GM18526 (cell line): ENCODE measurements around the gene AP2A1.

Experiments used
- POLR2A ChIP-seq: IDR thresholded peaks from 3 replicates; pipeline ENCODE4 v1.6.1; 2011; ENCODE audit not compliant: insufficient read length; ENCODE audit errors: extremely low read depth

Gene AP2A1

GRCh38 chr19:49779731-49780555 is 13.1 kb downstream of the AP2A1 start:
- no peak for TF ChIP-seq POLR2A

GRCh38 chr19:49780861-49781260 is 14.1 kb downstream of the AP2A1 start:
- no peak for TF ChIP-seq POLR2A

- no peak for TF ChIP-seq POLR2A
Measured at GRCh38 chr19:49781394-49781793, 14.6 kb downstream of the AP2A1 start.

- no peak for TF ChIP-seq POLR2A
Measured at GRCh38 chr19:49782515-49782914, 15.7 kb downstream of the AP2A1 start.

DNA sequence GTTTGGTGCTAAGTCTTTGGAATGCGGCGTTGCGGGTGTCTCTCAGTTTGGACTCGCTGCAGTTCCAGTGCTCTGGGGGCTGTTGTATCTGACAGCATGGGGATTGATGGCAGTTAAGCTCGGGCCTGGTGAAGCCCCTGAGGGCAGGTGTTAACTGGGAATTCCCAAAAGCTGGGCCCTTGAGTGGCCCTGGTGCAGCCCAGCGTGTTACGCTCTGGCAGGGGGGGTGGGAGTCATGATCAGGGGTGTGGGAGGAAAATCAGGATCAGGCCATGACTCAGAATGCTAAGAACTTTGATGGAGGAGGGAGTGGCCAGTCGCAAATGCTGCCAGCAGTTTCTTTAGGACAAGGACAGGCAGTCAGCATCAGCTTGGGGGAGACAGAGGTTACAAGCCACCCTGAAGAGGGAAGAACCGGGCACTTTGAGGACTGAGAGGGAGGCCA is 19.6 kb downstream of the AP2A1 start:
- TF ChIP-seq POLR2A, result no peak

DNA sequence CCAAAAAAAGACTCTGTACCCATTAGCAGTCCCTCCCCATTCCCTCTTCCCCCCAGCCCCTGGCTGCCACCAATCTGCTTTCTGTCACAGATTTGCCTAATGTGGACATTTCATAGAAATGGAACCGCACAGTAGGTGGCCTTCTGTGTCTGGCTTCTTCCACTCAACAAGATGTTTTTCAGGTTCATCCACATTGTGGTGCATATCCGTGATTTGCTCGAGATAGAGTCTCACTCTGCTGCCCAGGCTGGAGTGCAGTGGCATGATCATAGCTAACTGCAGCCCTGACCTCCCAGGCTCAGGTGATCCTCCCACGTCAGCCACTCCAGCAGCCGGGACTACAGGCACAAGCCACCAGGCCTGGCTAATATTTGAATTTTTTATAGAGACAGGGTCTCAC is 20.9 kb downstream of the AP2A1 start:
- TF ChIP-seq POLR2A, result no peak

DNA sequence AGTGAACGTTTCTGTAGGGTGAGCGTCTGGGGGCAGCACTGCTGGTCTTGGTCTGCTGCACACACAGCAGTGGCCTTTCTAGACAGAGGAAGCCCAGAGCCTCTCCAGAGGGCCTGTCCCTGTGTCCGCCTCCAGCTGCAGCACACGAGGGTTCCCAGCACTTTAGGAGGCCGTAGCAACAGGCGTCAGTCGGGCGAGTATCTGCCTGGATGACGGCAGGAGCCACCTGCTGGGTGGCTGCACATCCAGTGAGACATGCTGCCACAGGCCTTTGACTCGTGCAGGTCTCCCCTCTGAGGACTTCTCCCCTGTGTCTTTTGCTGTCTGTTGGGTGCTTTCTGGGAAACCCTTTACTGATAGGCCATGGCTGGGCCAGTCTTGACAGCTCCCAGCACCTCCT is 22.1 kb downstream of the AP2A1 start:
- no peak for TF ChIP-seq POLR2A

DNA sequence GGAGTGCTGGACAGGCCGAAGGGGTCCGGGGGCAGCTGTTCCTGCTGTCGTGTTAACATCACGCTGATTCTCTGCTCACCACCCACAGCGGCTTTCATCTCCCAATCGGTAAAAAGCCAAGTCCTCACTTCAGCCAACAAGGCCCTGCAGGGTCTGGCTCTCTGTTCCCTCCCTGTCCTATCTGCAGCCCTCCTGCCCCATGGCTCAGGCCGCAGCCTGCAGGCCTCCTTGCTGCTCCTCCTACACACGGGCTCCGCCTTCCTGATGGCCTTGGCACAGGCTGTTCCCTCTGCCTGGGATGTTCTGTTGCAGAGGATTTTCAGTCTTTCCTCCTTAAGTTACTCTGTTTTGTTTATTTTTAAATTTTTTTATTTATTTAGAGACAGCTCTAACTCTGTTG is 24.1 kb downstream of the AP2A1 start:
- TF ChIP-seq POLR2A, result no peak

DNA sequence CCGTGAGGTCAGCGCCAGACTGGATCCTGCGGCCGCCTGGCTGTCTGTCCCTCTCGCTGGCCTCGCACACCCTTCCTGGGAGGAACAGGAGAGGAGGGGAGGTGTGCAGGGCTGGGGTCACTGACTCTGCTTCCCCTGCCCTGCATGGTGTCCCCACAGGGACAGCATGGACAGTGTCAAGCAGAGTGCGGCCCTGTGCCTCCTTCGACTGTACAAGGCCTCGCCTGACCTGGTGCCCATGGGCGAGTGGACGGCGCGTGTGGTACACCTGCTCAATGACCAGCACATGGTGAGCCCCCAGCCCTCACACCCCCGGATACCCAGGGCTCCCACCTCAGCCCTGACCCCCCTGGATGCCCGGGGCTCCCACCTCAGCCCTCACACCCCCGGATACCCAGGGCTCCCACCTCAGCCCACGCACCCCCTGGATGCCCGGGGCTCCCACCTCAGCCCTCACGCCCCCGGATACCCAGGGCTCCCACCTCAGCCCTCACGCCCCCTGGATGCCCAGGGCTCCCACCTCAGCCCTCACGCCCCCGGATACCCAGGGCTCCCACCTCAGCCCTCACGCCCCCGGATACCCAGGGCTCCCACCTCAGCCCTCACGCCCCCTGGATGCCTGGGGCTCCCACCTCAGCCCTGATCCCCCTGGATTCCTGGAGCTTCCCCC is 25.1 kb downstream of the AP2A1 start:
- TF ChIP-seq POLR2A, result no peak

- TF ChIP-seq POLR2A, result no peak
Measured at GRCh38 chr19:49792829-49793560, 26.2 kb downstream of the AP2A1 start.

GRCh38 chr19:49793561-49793840 is 26.7 kb downstream of the AP2A1 start:
- TF ChIP-seq POLR2A, result no peak

- TF ChIP-seq POLR2A, result no peak
Measured at GRCh38 chr19:49795615-49796014, 28.8 kb downstream of the AP2A1 start.

- TF ChIP-seq POLR2A, result no peak
Measured at GRCh38 chr19:49798574-49798973, 31.8 kb downstream of the AP2A1 start.

- TF ChIP-seq POLR2A, result no peak
Measured at GRCh38 chr19:49799271-49799797, 32.5 kb downstream of the AP2A1 start.

- TF ChIP-seq POLR2A, result no peak
Measured at GRCh38 chr19:49799798-49800376, 33.1 kb downstream of the AP2A1 start.

DNA sequence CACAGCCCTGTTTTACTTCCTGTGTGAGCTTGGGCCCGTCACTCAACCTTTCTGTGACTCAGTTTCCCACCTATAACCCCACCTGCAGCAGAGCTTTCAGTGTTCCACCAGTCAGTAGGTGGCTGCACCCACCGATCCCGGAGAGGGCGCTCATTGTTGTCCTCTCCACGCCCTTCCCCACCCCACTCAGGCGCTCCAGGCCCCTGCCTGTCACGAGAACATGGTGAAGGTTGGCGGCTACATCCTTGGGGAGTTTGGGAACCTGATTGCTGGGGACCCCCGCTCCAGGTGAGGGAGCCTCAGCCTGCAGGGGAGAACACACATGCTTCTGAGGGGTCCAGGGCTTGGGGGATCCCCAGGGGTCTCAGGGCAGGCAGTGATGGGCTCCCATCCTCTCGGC is 34.0 kb downstream of the AP2A1 start:
- TF ChIP-seq POLR2A, result no peak

DNA sequence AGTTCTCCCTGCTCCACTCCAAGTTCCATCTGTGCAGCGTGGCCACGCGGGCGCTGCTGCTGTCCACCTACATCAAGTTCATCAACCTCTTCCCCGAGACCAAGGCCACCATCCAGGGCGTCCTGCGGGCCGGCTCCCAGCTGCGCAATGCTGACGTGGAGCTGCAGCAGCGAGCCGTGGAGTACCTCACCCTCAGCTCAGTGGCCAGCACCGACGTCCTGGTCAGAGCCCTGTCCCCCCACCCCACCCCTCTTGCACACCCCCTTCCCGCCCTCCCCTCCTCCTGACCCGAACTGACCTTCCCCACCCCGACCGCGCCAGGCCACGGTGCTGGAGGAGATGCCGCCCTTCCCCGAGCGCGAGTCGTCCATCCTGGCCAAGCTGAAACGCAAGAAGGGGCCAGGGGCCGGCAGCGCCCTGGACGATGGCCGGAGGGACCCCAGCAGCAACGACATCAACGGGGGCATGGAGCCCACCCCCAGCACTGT is 34.6 kb downstream of the AP2A1 start:
- TF ChIP-seq POLR2A, result no peak
